ENCODE data around the gene CTH.

- TF ChIP-seq CTCF (conservative IDR thresholded peaks at IDR 0.05; ENCODE audit: low read depth, low read length) (no peak), EZH2 (IDR thresholded peaks at IDR 0.05; ENCODE audit: low read length, unreplicated experiment) (no peak)
These were observed 20.2 kb downstream of the CTH start for GRCh38 chr1:70431317-70431716.

Measured in PC-3 (cell line).